ENCODE results near the gene ZC2HC1B.

ZC2HC1B gene

DNA sequence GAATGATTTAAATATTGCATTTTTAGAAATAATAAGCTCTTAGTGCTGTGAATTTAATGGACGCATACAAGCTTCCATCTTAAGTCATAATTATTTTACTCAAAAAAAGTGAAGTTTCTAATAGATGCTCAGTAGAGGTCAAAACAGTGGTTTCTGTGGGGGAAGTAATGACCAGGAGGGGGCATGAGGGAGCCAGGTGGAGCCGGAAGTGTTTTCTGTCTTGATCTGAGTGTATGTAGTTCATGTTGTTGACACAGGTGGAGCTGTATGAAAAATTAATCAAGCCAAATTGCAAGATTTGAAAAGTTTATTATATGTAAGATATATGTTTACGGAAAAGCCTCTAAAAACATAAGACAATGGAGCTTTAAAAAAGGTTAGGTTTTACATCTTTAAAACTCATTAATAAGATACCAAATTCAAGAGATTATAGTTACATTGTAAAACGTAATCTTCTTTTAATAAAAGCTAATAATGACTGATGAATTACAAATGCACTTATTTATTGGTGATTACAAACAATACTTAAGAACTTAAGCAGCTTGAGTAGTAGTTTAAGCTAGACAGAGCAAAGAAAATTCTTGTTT is 75.8 kb downstream of the ZC2HC1B start:
- Mint-ChIP-seq H3K4me1 (peaks cover 10% of the 10 kb centered on the region), H3K27ac (no peak overlapping the region), H3K4me3 (no peak overlapping the region), H3K36me3 (ENCODE audit: low read depth) (no peaks in the 10 kb centered on the region), H3K27me3 (ENCODE audit: low read depth, poor library complexity) (no peaks in the 10 kb centered on the region), H3K9me3 (no peaks in the 10 kb centered on the region)
- peak; percentile 44 for DNase-seq
- TF ChIP-seq, protein P1, sequence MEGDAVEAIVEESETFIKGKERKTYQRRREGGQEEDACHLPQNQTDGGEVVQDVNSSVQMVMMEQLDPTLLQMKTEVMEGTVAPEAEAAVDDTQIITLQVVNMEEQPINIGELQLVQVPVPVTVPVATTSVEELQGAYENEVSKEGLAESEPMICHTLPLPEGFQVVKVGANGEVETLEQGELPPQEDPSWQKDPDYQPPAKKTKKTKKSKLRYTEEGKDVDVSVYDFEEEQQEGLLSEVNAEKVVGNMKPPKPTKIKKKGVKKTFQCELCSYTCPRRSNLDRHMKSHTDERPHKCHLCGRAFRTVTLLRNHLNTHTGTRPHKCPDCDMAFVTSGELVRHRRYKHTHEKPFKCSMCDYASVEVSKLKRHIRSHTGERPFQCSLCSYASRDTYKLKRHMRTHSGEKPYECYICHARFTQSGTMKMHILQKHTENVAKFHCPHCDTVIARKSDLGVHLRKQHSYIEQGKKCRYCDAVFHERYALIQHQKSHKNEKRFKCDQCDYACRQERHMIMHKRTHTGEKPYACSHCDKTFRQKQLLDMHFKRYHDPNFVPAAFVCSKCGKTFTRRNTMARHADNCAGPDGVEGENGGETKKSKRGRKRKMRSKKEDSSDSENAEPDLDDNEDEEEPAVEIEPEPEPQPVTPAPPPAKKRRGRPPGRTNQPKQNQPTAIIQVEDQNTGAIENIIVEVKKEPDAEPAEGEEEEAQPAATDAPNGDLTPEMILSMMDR (IDR thresholded peaks at IDR 0.05), result peak; percentile 73

GRCh38 chr6:143941852-143942627 is 77.8 kb downstream of the ZC2HC1B start:
- DNase-seq, result peak; percentile 72
- Mint-ChIP-seq H3K4me1 (peaks cover 10% of the 10 kb centered on the region), H3K36me3 (ENCODE audit: low read depth) (peaks cover 10% of the 10 kb centered on the region), H3K27ac (no peak overlapping the region), H3K9me3 (peaks cover 6% of the 10 kb centered on the region), H3K4me3 (no peak overlapping the region), H3K27me3 (ENCODE audit: low read depth, poor library complexity) (no peaks in the 10 kb centered on the region)
- TF ChIP-seq, protein P1 (IDR thresholded peaks at IDR 0.05), result peak; percentile 77

DNA sequence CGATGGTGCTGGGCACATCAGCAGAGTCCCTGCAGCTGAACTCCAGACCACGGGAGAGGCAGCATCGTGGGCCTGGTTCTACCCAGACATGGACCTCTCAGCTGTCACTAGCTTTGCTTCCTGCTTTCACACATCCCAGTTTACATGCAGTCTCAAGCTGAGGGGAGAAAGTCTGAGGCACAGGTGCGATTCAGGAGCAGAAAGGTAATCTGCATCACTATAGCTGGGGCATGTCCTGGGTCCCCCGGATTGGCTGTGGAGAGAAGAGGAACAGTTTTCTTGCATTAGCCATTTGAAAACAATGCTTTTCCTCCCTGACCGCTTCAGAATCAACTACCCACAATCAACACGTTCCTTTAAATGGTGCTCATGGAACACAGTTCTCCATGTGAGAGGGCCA is 83.9 kb downstream of the ZC2HC1B start:
- TF ChIP-seq, protein P1 (IDR thresholded peaks at IDR 0.05), result no peak
- no peak for DNase-seq
- H3K4me1 Mint-ChIP-seq, result no peaks in the 10 kb centered on the region
- no peak overlapping the region for H3K27ac Mint-ChIP-seq
- no peaks in the 10 kb centered on the region for H3K27me3 Mint-ChIP-seq (ENCODE audit: low read depth, poor library complexity)
- H3K36me3 Mint-ChIP-seq (ENCODE audit: low read depth), result peaks cover 40% of the 10 kb centered on the region
- H3K4me3 Mint-ChIP-seq, result no peak overlapping the region
- peaks cover 15% of the 10 kb centered on the region for H3K9me3 Mint-ChIP-seq

DNA sequence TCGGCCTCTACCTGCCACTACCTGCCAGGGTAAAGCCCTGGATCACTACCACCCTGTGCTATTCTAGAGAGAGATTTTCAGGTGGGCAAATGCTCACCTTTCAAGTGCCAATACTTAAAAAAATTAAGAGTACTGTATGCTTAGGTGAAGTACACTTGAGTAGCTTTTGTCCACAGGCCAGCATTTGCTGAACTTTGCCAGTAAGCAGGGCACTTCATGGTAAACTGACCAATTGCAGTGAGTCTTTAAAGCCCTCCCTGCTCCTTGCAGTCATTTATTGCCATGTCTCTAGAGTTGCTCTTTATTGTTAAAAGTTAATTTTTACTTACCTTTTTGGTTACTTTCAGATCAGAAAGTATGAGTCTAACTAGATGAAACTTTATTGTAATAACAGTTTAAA is 85.3 kb downstream of the ZC2HC1B start:
- no peaks in the 10 kb centered on the region for H3K4me1 Mint-ChIP-seq
- no peak overlapping the region for H3K27ac Mint-ChIP-seq
- TF ChIP-seq, protein P1 (IDR thresholded peaks at IDR 0.05), result no peak
- peaks cover 40% of the 10 kb centered on the region for H3K36me3 Mint-ChIP-seq (ENCODE audit: low read depth)
- no peak for DNase-seq
- no peak overlapping the region for H3K4me3 Mint-ChIP-seq
- no peaks in the 10 kb centered on the region for H3K27me3 Mint-ChIP-seq (ENCODE audit: low read depth, poor library complexity)
- peaks cover 15% of the 10 kb centered on the region for H3K9me3 Mint-ChIP-seq

GRCh38 chr6:143949962-143950361 is 85.7 kb downstream of the ZC2HC1B start:
- Mint-ChIP-seq H3K4me3 (no peak overlapping the region), H3K36me3 (ENCODE audit: low read depth) (peaks cover 40% of the 10 kb centered on the region), H3K27ac (no peak overlapping the region), H3K27me3 (ENCODE audit: low read depth, poor library complexity) (no peaks in the 10 kb centered on the region), H3K4me1 (no peaks in the 10 kb centered on the region), H3K9me3 (peaks cover 15% of the 10 kb centered on the region)
- DNase-seq, result no peak
- TF ChIP-seq, protein P1 (IDR thresholded peaks at IDR 0.05), result no peak

All from nephron progenitor cell (in vitro differentiated cells).